WTC11 (cell line): ENCODE measurements around the gene TRPC4AP. TPM values are rescaled to one million over a fixed set of nuclear protein-coding genes. Genes with fewer than 3 reads are reported as not detected.
A peak's percentile ranks its signal among the peaks of the same experiment; 100 is the strongest.

ENCODE experiments used
- ATAC-seq: fragments of 200-7000 bp; cut with Tn5 transposase; 2 replicates; pipeline ENCODE4 v1.10.0; 2021; ENCODE audit warnings: mild to moderate bottlenecking, moderate library complexity
- CTCF ChIA-PET: fragments of 300-600 bp; sonication (Branson Sonifier 250); formaldehyde crosslinking; loops from one replicate; lab custom pipeline; 2021; ENCODE audit warnings: antibody characterized with exemption; lab: Charles Lee
- POLR2A ChIA-PET: fragments of 350-600 bp; sonication (Branson Sonifier 250); formaldehyde crosslinking; loops from one replicate; lab custom pipeline; 2021; ENCODE audit warnings: antibody characterized with exemption; lab: Charles Lee
- DNase-seq: peaks from one replicate; pipeline ENCODE4 v3.0.0; 2021; ENCODE audit warnings: low spot score
- H3K27ac Mint-ChIP-seq: 2 replicates; pipeline ENCODE4 v1.8.0; 2021; ENCODE audit warnings: mixed read lengths
- H3K27me3 Mint-ChIP-seq: 2 replicates; pipeline ENCODE4 v1.8.0; 2021; ENCODE audit warnings: low read depth, mild to moderate bottlenecking, moderate library complexity, mixed read lengths
- H3K36me3 Mint-ChIP-seq: 2 replicates; pipeline ENCODE4 v1.8.0; 2021; ENCODE audit warnings: mixed read lengths
- H3K4me1 Mint-ChIP-seq: 2 replicates; pipeline ENCODE4 v1.8.0; 2022; ENCODE audit warnings: mixed read lengths
- H3K4me3 Mint-ChIP-seq: 2 replicates; pipeline ENCODE4 v1.8.0; 2021; ENCODE audit warnings: mild to moderate bottlenecking, moderate library complexity, mixed read lengths
- H3K9me3 Mint-ChIP-seq: 2 replicates; pipeline ENCODE4 v1.8.0; 2021; ENCODE audit warnings: mixed read lengths
- ATF1 ChIP-seq: sonication (generic); formaldehyde crosslinking; IDR thresholded peaks from 2 replicates; pipeline ENCODE4 v1.8.1; 2023; ENCODE audit warnings: mild to moderate bottlenecking, moderate library complexity, missing genetic modification reagents
- CBFB ChIP-seq: sonication (generic); formaldehyde crosslinking; IDR thresholded peaks from 2 replicates; pipeline ENCODE4 v1.8.1; 2022; ENCODE audit warnings: mild to moderate bottlenecking, low read depth, missing genetic modification reagents
- FOXK1 ChIP-seq: sonication (generic); formaldehyde crosslinking; IDR thresholded peaks from 2 replicates; pipeline ENCODE4 v1.8.0; 2022; ENCODE audit warnings: mild to moderate bottlenecking, moderate library complexity, missing genetic modification reagents
- FOXP1 ChIP-seq: sonication (generic); formaldehyde crosslinking; IDR thresholded peaks from 2 replicates; pipeline ENCODE4 v1.8.0; 2022; ENCODE audit warnings: missing genetic modification reagents, mild to moderate bottlenecking, moderate library complexity, borderline replicate concordance
- NR2C2 ChIP-seq: sonication (generic); formaldehyde crosslinking; IDR thresholded peaks from 2 replicates; pipeline ENCODE4 v1.8.0; 2022; ENCODE audit warnings: mild to moderate bottlenecking, missing genetic modification reagents
- SMAD3 ChIP-seq: sonication (generic); formaldehyde crosslinking; IDR thresholded peaks from 2 replicates; pipeline ENCODE4 v1.8.0; 2022; ENCODE audit warnings: missing genetic modification reagents, mild to moderate bottlenecking, borderline replicate concordance
- SMAD4 ChIP-seq: sonication (generic); formaldehyde crosslinking; IDR thresholded peaks from 2 replicates; pipeline ENCODE4 v1.8.0; 2022; ENCODE audit warnings: mild to moderate bottlenecking, missing genetic modification reagents
- TCF7 ChIP-seq: sonication (generic); formaldehyde crosslinking; IDR thresholded peaks from 2 replicates; pipeline ENCODE4 v1.8.0; 2022; ENCODE audit warnings: mild to moderate bottlenecking, low read depth, missing genetic modification reagents, moderate library complexity
- TEAD1 ChIP-seq: sonication (generic); formaldehyde crosslinking; IDR thresholded peaks from 2 replicates; pipeline ENCODE4 v1.8.0; 2022; ENCODE audit warnings: mild to moderate bottlenecking, missing genetic modification reagents
- TP53 ChIP-seq: sonication (generic); formaldehyde crosslinking; IDR thresholded peaks from 2 replicates; pipeline ENCODE4 v1.8.1; 2023; ENCODE audit warnings: mild to moderate bottlenecking, missing genetic modification reagents
- ZNF138 ChIP-seq: sonication (generic); formaldehyde crosslinking; conservative IDR thresholded peaks from 2 replicates; pipeline ENCODE4 v1.8.1; 2022; ENCODE audit warnings: mild to moderate bottlenecking, moderate library complexity, missing genetic modification reagents
- ZNF263 ChIP-seq: sonication (generic); formaldehyde crosslinking; IDR thresholded peaks from 2 replicates; pipeline ENCODE4 v1.8.1; 2022; ENCODE audit warnings: low read depth, mild to moderate bottlenecking, moderate library complexity, missing genetic modification reagents
- ZNF396 ChIP-seq: fragments of 250-450 bp; sonication (Bioruptor Pico); IDR thresholded peaks from 2 replicates; pipeline ENCODE4 v1.8.0; 2021; ENCODE audit warnings: mild to moderate bottlenecking, moderate library complexity, borderline replicate concordance
- total RNA-seq: library from RNA; stranded (reverse); gene quantifications from 3 replicates; pipeline ENCODE4 v1.2.3, GENCODE V29; 2021
- TF ChIP-seq, protein P1 (sequence below): sonication (generic); formaldehyde crosslinking; IDR thresholded peaks from 2 replicates; pipeline ENCODE4 v1.8.0; 2023; ENCODE audit warnings: missing genetic modification reagents, mild to moderate bottlenecking, borderline replicate concordance
- TF ChIP-seq, protein P2 (sequence below): sonication (generic); formaldehyde crosslinking; IDR thresholded peaks from 2 replicates; pipeline ENCODE4 v1.8.1; 2022; ENCODE audit warnings: mild to moderate bottlenecking, moderate library complexity, missing genetic modification reagents
- TF ChIP-seq, protein P3 (sequence below): sonication (generic); formaldehyde crosslinking; IDR thresholded peaks from 2 replicates; pipeline ENCODE4 v1.8.1; 2022; ENCODE audit warnings: missing genetic modification reagents, borderline replicate concordance
- TF ChIP-seq, protein P4 (sequence below): sonication (generic); formaldehyde crosslinking; IDR thresholded peaks from 2 replicates; pipeline ENCODE4 v1.8.1; 2023; ENCODE audit warnings: mild to moderate bottlenecking, missing genetic modification reagents
- TF ChIP-seq, protein P5 (sequence below): sonication (generic); formaldehyde crosslinking; IDR thresholded peaks from 2 replicates; pipeline ENCODE4 v1.8.1; 2022; ENCODE audit warnings: low read depth, missing genetic modification reagents, borderline replicate concordance
- TF ChIP-seq, protein P6 (sequence below): fragments of 250-450 bp; sonication (Bioruptor Pico); IDR thresholded peaks from 2 replicates; pipeline ENCODE4 v1.9.0; 2021; ENCODE audit warnings: mild to moderate bottlenecking
- TF ChIP-seq, protein P7 (sequence below): sonication (generic); formaldehyde crosslinking; IDR thresholded peaks from 2 replicates; pipeline ENCODE4 v1.8.0; 2022; ENCODE audit warnings: mild to moderate bottlenecking, missing genetic modification reagents
- TF ChIP-seq, protein P8 (sequence below): fragments of 250-450 bp; sonication (Bioruptor Pico); IDR thresholded peaks from 2 replicates; pipeline ENCODE4 v1.8.0; 2021; ENCODE audit warnings: mild to moderate bottlenecking

Gene TRPC4AP
- total RNA-seq, 1 experiment from 2014 or later: 73.8 TPM

DNA sequence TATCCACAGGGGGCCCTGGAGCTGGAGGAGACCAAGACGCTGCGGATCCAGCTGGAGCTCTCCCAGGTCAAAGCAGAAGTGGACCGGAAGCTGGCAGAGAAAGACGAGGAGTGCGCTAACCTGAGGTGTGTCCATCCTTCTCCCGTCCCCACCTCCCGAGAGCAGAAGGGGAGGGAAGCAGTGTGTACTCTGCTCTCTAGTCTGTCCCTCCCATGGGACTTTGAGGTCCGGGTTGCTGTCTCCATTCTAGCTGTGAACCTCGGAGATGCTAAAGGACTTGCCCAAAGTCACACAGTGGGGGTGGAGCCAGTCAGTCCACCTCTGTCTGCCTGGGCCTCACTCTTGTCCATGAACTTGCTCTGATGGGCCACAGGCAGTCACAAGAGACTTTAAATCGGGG is 92.8 kb downstream of the TRPC4AP start (continued):
- TF ChIP-seq, protein P1, sequence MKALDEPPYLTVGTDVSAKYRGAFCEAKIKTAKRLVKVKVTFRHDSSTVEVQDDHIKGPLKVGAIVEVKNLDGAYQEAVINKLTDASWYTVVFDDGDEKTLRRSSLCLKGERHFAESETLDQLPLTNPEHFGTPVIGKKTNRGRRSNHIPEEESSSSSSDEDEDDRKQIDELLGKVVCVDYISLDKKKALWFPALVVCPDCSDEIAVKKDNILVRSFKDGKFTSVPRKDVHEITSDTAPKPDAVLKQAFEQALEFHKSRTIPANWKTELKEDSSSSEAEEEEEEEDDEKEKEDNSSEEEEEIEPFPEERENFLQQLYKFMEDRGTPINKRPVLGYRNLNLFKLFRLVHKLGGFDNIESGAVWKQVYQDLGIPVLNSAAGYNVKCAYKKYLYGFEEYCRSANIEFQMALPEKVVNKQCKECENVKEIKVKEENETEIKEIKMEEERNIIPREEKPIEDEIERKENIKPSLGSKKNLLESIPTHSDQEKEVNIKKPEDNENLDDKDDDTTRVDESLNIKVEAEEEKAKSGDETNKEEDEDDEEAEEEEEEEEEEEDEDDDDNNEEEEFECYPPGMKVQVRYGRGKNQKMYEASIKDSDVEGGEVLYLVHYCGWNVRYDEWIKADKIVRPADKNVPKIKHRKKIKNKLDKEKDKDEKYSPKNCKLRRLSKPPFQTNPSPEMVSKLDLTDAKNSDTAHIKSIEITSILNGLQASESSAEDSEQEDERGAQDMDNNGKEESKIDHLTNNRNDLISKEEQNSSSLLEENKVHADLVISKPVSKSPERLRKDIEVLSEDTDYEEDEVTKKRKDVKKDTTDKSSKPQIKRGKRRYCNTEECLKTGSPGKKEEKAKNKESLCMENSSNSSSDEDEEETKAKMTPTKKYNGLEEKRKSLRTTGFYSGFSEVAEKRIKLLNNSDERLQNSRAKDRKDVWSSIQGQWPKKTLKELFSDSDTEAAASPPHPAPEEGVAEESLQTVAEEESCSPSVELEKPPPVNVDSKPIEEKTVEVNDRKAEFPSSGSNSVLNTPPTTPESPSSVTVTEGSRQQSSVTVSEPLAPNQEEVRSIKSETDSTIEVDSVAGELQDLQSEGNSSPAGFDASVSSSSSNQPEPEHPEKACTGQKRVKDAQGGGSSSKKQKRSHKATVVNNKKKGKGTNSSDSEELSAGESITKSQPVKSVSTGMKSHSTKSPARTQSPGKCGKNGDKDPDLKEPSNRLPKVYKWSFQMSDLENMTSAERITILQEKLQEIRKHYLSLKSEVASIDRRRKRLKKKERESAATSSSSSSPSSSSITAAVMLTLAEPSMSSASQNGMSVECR (CRISPR knock-in tag): no peak
- no peak for TF ChIP-seq SMAD4
- TF ChIP-seq FOXK1 (CRISPR knock-in tag): no peak
- TF ChIP-seq ATF1 (CRISPR knock-in tag): no peak

DNA sequence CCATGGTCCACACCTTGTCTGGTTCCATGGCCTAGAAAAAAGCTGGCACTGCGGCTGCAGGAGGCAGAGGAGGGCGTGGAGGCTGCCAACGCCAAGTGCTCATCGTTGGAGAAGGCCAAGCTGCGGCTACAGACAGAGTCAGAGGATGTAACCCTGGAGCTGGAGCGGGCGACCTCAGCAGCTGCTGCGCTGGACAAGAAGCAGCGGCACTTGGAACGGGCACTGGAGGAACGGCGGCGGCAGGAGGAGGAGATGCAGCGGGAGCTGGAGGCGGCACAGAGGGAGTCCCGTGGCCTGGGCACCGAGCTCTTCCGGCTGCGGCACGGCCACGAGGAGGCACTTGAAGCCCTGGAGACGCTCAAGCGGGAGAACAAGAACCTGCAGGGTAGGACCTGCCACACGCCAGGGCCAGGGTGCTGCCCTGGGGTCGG is 93.6 kb downstream of the TRPC4AP start:
- peaks cover 6% of the 10 kb centered on the region for H3K4me1 Mint-ChIP-seq
- H3K4me3 Mint-ChIP-seq: no peak overlapping the region
- H3K9me3 Mint-ChIP-seq: no peaks in the 10 kb centered on the region
- ATAC-seq (no peak), DNase-seq (no peak)
- no peaks in the 10 kb centered on the region for H3K27me3 Mint-ChIP-seq
- peaks cover 23% of the 10 kb centered on the region for H3K36me3 Mint-ChIP-seq
- ChIA-PET POLR2A (no interaction called here), CTCF (interaction anchor here (0.7 to 7.3 kb wide), 8 partner anchors 11 to 180 kb away, joined by 3 to 152 read pairs (median 4); partner anchors contain the start of genes ACSS2, GGT7, GSS and MYH7B)
- peak overlapping the region; percentile 80 for H3K27ac Mint-ChIP-seq
- TF ChIP-seq, protein P2, sequence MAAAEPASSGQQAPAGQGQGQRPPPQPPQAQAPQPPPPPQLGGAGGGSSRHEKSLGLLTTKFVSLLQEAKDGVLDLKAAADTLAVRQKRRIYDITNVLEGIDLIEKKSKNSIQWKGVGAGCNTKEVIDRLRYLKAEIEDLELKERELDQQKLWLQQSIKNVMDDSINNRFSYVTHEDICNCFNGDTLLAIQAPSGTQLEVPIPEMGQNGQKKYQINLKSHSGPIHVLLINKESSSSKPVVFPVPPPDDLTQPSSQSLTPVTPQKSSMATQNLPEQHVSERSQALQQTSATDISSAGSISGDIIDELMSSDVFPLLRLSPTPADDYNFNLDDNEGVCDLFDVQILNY (CRISPR knock-in tag): no peak
- TF ChIP-seq, protein P3, sequence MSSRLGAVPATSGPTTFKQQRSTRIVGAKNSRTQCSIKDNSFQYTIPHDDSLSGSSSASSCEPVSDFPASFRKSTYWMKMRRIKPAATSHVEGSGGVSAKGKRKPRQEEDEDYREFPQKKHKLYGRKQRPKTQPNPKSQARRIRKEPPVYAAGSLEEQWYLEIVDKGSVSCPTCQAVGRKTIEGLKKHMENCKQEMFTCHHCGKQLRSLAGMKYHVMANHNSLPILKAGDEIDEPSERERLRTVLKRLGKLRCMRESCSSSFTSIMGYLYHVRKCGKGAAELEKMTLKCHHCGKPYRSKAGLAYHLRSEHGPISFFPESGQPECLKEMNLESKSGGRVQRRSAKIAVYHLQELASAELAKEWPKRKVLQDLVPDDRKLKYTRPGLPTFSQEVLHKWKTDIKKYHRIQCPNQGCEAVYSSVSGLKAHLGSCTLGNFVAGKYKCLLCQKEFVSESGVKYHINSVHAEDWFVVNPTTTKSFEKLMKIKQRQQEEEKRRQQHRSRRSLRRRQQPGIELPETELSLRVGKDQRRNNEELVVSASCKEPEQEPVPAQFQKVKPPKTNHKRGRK (CRISPR knock-in tag): no peak
- TF ChIP-seq, protein P4, sequence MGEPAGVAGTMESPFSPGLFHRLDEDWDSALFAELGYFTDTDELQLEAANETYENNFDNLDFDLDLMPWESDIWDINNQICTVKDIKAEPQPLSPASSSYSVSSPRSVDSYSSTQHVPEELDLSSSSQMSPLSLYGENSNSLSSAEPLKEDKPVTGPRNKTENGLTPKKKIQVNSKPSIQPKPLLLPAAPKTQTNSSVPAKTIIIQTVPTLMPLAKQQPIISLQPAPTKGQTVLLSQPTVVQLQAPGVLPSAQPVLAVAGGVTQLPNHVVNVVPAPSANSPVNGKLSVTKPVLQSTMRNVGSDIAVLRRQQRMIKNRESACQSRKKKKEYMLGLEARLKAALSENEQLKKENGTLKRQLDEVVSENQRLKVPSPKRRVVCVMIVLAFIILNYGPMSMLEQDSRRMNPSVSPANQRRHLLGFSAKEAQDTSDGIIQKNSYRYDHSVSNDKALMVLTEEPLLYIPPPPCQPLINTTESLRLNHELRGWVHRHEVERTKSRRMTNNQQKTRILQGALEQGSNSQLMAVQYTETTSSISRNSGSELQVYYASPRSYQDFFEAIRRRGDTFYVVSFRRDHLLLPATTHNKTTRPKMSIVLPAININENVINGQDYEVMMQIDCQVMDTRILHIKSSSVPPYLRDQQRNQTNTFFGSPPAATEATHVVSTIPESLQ: no peak
- TF ChIP-seq ZNF138 (CRISPR knock-in tag) (no peak), TP53 (CRISPR knock-in tag) (no peak), TCF7 (CRISPR knock-in tag) (no peak), NR2C2 (no peak), CBFB (CRISPR knock-in tag) (no peak), TEAD1 (CRISPR knock-in tag) (no peak), ZNF263 (CRISPR knock-in tag) (no peak), SMAD3 (CRISPR knock-in tag) (no peak), FOXP1 (CRISPR knock-in tag) (no peak), FOXK1 (CRISPR knock-in tag) (no peak), ZNF396 (CRISPR knock-in tag) (no peak)
- TF ChIP-seq, protein P5, sequence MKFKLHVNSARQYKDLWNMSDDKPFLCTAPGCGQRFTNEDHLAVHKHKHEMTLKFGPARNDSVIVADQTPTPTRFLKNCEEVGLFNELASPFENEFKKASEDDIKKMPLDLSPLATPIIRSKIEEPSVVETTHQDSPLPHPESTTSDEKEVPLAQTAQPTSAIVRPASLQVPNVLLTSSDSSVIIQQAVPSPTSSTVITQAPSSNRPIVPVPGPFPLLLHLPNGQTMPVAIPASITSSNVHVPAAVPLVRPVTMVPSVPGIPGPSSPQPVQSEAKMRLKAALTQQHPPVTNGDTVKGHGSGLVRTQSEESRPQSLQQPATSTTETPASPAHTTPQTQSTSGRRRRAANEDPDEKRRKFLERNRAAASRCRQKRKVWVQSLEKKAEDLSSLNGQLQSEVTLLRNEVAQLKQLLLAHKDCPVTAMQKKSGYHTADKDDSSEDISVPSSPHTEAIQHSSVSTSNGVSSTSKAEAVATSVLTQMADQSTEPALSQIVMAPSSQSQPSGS (CRISPR knock-in tag): no peak
- TF ChIP-seq, protein P6, sequence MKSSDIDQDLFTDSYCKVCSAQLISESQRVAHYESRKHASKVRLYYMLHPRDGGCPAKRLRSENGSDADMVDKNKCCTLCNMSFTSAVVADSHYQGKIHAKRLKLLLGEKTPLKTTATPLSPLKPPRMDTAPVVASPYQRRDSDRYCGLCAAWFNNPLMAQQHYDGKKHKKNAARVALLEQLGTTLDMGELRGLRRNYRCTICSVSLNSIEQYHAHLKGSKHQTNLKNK (CRISPR knock-in tag): no peak
- TF ChIP-seq, protein P7, sequence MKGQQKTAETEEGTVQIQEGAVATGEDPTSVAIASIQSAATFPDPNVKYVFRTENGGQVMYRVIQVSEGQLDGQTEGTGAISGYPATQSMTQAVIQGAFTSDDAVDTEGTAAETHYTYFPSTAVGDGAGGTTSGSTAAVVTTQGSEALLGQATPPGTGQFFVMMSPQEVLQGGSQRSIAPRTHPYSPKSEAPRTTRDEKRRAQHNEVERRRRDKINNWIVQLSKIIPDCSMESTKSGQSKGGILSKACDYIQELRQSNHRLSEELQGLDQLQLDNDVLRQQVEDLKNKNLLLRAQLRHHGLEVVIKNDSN (CRISPR knock-in tag): no peak
- TF ChIP-seq, protein P8, sequence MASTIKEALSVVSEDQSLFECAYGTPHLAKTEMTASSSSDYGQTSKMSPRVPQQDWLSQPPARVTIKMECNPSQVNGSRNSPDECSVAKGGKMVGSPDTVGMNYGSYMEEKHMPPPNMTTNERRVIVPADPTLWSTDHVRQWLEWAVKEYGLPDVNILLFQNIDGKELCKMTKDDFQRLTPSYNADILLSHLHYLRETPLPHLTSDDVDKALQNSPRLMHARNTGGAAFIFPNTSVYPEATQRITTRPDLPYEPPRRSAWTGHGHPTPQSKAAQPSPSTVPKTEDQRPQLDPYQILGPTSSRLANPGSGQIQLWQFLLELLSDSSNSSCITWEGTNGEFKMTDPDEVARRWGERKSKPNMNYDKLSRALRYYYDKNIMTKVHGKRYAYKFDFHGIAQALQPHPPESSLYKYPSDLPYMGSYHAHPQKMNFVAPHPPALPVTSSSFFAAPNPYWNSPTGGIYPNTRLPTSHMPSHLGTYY (CRISPR knock-in tag): no peak
